MM.1S (cell line): ENCODE measurements around the gene MYO1E.

Source experiments
- DNase-seq: peaks from one replicate; pipeline ENCODE4 v3.0.0-alpha.2; 2015
- H2AFZ ChIP-seq: fragments of 300-600 bp; sonication (generic); 2 replicates; pipeline ENCODE4 v1.6.0; 2016; ENCODE audit warnings: antibody characterized with exemption, low read length
- H3F3A ChIP-seq: fragments of 300-600 bp; sonication (generic); 2 replicates; pipeline ENCODE4 v1.6.1; 2016; ENCODE audit warnings: mild to moderate bottlenecking, antibody characterized with exemption, low read length, moderate library complexity, mixed read lengths; ENCODE audit not compliant: insufficient read depth
- H3K27ac ChIP-seq: fragments of 300-600 bp; sonication (generic); 2 replicates; pipeline ENCODE4 v1.5.1; 2016; ENCODE audit warnings: mild to moderate bottlenecking, low read length
- H3K27me3 ChIP-seq: fragments of 300-600 bp; sonication (generic); replicated peaks from 2 replicates; pipeline ENCODE4 v1.6.0; 2016; ENCODE audit warnings: low read length; ENCODE audit not compliant: insufficient read depth
- H3K36me3 ChIP-seq: fragments of 300-600 bp; sonication (generic); replicated peaks from 2 replicates; pipeline ENCODE4 v1.6.1; 2016; ENCODE audit warnings: mild to moderate bottlenecking, low read length, mixed read lengths; ENCODE audit not compliant: insufficient read depth
- H3K4me1 ChIP-seq: fragments of 300-600 bp; sonication (generic); 2 replicates; pipeline ENCODE4 v1.6.1; 2016; ENCODE audit warnings: low read length, mixed read lengths
- H3K4me2 ChIP-seq: fragments of 300-600 bp; sonication (generic); 2 replicates; pipeline ENCODE4 v1.6.0; 2016; ENCODE audit warnings: low read depth, low read length
- H3K4me3 ChIP-seq: fragments of 300-600 bp; sonication (generic); 2 replicates; pipeline ENCODE4 v1.5.1; 2016; ENCODE audit warnings: low read length, mixed read lengths
- H3K79me2 ChIP-seq: fragments of 300-600 bp; sonication (generic); 2 replicates; pipeline ENCODE4 v1.6.1; 2016; ENCODE audit warnings: mixed run types, low read length, mixed read lengths
- H3K9ac ChIP-seq: fragments of 300-600 bp; sonication (generic); 2 replicates; pipeline ENCODE4 v1.6.1; 2016; ENCODE audit warnings: low read length, mixed read lengths
- H3K9me2 ChIP-seq: fragments of 300-600 bp; sonication (generic); replicated peaks from 2 replicates; pipeline ENCODE4 v1.6.1; 2016; ENCODE audit warnings: mild to moderate bottlenecking, low read length, mixed read lengths; ENCODE audit not compliant: insufficient read depth
- H3K9me3 ChIP-seq: fragments of 300-600 bp; sonication (generic); replicated peaks from 2 replicates; pipeline ENCODE4 v1.6.1; 2016; ENCODE audit warnings: mild to moderate bottlenecking, low read length, mixed read lengths; ENCODE audit not compliant: insufficient read depth
- H4K20me1 ChIP-seq: fragments of 300-600 bp; sonication (generic); 2 replicates; pipeline ENCODE4 v1.6.1; 2016; ENCODE audit warnings: mild to moderate bottlenecking, low read length, moderate library complexity, mixed read lengths; ENCODE audit not compliant: insufficient read depth
- EZH2 ChIP-seq: fragments of 300-600 bp; sonication (generic); optimal IDR thresholded peaks from 2 replicates; pipeline ENCODE3; 2017; ENCODE audit warnings: low read depth, mild to moderate bottlenecking, antibody characterized with exemption, low read length, mixed read lengths
- EZH2phosphoT487 ChIP-seq: fragments of 300-600 bp; sonication (generic); IDR thresholded peaks from 2 replicates; pipeline ENCODE4 v1.6.1; 2018; ENCODE audit warnings: antibody characterized with exemption, low read length
- TF ChIP-seq, protein P1 (sequence below): fragments of 300-600 bp; sonication (generic); IDR thresholded peaks from 2 replicates; pipeline ENCODE4 v1.5.1; 2016; ENCODE audit warnings: antibody characterized with exemption, low read length, mixed read lengths

Gene MYO1E

DNA sequence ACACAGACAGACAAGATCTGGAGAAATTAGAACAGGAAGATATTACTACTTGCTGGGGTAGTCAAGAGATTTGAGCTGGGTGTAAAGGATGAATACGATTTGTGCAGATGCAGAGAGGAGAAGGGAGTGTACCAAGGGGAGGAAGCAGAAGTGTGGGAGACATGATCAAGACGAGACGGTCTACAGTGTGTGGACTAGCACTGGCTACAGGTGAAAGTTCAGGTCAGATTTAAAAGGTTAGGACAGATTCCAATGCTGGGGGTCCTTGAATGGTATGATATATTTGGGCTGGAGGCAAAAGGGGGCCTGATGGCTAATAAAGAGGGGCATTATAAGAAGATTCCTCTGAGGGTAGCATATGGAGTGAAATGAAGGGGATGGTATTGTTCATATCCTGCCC is 154.0 kb downstream of the MYO1E start:
- H3K9ac ChIP-seq: no peak overlapping the region
- DNase-seq: no peak
- no peaks in the 10 kb centered on the region for H3K36me3 ChIP-seq

DNA sequence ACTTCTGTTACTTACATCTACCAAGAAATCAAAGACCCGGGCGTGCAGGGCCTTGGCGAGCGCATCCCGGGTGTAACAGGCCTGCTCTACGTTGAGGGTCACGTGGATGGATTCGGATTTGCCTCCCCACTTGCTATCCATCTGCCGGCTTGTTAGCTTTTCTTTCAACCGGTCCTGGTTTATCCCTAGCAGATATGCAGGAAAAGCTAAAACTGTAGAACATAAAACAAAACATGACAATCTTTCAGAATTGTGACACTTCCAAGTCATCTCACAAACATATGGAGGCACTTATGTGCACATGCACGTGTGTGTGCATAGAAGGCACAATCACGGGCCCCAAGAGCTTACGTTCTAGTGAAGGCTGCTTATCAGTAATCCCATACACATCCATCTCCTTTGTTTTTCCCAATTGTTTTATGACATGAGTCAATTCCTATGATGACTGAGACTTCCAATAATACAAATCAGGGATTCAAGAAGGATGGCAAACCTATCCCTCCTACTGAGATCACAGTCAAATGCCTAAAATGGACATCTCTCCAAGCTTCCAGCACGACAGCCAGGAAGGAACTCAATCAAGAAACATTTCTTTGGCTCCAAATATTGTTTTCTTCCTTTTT is 154.7 kb downstream of the MYO1E start:
- Histone ChIP-seq H3K27me3 (no peaks in the 10 kb centered on the region), H2AFZ (no peak overlapping the region), H3K4me2 (no peak overlapping the region), H3F3A (no peaks in the 10 kb centered on the region), H3K9me3 (no peaks in the 10 kb centered on the region), H3K4me3 (no peak overlapping the region), H4K20me1 (no peaks in the 10 kb centered on the region), H3K9ac (no peak overlapping the region), H3K79me2 (no peaks in the 10 kb centered on the region), H3K27ac (no peak overlapping the region), H3K4me1 (peaks cover 17% of the 10 kb centered on the region), H3K9me2 (no peaks in the 10 kb centered on the region), H3K36me3 (no peaks in the 10 kb centered on the region)
- no peak for TF ChIP-seq EZH2phosphoT487
- TF ChIP-seq, protein P1, sequence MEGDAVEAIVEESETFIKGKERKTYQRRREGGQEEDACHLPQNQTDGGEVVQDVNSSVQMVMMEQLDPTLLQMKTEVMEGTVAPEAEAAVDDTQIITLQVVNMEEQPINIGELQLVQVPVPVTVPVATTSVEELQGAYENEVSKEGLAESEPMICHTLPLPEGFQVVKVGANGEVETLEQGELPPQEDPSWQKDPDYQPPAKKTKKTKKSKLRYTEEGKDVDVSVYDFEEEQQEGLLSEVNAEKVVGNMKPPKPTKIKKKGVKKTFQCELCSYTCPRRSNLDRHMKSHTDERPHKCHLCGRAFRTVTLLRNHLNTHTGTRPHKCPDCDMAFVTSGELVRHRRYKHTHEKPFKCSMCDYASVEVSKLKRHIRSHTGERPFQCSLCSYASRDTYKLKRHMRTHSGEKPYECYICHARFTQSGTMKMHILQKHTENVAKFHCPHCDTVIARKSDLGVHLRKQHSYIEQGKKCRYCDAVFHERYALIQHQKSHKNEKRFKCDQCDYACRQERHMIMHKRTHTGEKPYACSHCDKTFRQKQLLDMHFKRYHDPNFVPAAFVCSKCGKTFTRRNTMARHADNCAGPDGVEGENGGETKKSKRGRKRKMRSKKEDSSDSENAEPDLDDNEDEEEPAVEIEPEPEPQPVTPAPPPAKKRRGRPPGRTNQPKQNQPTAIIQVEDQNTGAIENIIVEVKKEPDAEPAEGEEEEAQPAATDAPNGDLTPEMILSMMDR: no peak
- TF ChIP-seq EZH2: no peak
- DNase-seq: no peak

More for the DNA sequence above, 154.0 kb downstream of the MYO1E start:
- Histone ChIP-seq H3K9me2 (no peaks in the 10 kb centered on the region), H3K27me3 (no peaks in the 10 kb centered on the region), H2AFZ (no peak overlapping the region), H3K9me3 (no peaks in the 10 kb centered on the region), H3F3A (no peaks in the 10 kb centered on the region), H3K79me2 (no peaks in the 10 kb centered on the region), H3K27ac (no peak overlapping the region), H3K4me3 (no peak overlapping the region), H3K4me2 (no peak overlapping the region), H3K4me1 (peaks cover 20% of the 10 kb centered on the region), H4K20me1 (no peaks in the 10 kb centered on the region)
- TF ChIP-seq EZH2phosphoT487: no peak
- TF ChIP-seq, protein P1: no peak
- TF ChIP-seq EZH2: no peak

DNA sequence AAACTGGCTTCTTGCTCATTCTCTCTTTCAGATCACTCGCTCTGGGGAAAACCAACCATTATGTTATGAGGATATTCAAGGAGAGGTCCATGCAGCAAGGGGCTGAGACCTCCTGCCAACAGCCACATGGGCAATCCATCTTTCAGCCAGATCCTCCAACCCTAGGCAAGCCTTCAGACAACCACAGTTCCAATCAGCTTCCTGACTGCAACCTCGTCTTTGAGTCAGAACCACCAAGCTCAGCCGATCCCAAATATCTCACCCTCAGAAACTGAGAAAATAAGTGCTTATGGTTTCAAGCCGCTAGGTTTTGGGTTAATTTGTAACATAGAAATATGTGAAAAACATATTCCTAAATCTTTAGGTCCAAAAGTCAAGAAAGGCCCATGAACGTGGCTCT is 155.8 kb downstream of the MYO1E start:
- Histone ChIP-seq H3K9ac (no peak overlapping the region), H3K9me2 (no peaks in the 10 kb centered on the region), H3K36me3 (no peaks in the 10 kb centered on the region), H3K27me3 (no peaks in the 10 kb centered on the region), H3F3A (no peaks in the 10 kb centered on the region), H3K79me2 (no peaks in the 10 kb centered on the region), H4K20me1 (no peaks in the 10 kb centered on the region), H2AFZ (no peak overlapping the region), H3K4me2 (no peak overlapping the region), H3K4me3 (no peak overlapping the region), H3K4me1 (peaks cover 8% of the 10 kb centered on the region), H3K9me3 (no peaks in the 10 kb centered on the region), H3K27ac (no peak overlapping the region)
- TF ChIP-seq EZH2phosphoT487 (no peak), EZH2 (no peak)
- TF ChIP-seq, protein P1: no peak
- DNase-seq: no peak
